ENCODE results near the gene CDH13. TPM values are rescaled to one million over a fixed set of nuclear protein-coding genes. Genes with fewer than 3 reads are reported as not detected.

The CDH13 gene
- total and polyA plus RNA-seq, 2 donors (not counting 1 experiment from before 2014, with no cell fraction given) = 27.6 to 96.7 TPM

GRCh38 chr16:82720414-82720813 lies 93.6 kb downstream of the CDH13 start:
- TF ChIP-seq EZH2 (IDR thresholded peaks at IDR 0.05; ENCODE audit: low read length, missing control alignments) = no peak
- TF ChIP-seq, protein P1, sequence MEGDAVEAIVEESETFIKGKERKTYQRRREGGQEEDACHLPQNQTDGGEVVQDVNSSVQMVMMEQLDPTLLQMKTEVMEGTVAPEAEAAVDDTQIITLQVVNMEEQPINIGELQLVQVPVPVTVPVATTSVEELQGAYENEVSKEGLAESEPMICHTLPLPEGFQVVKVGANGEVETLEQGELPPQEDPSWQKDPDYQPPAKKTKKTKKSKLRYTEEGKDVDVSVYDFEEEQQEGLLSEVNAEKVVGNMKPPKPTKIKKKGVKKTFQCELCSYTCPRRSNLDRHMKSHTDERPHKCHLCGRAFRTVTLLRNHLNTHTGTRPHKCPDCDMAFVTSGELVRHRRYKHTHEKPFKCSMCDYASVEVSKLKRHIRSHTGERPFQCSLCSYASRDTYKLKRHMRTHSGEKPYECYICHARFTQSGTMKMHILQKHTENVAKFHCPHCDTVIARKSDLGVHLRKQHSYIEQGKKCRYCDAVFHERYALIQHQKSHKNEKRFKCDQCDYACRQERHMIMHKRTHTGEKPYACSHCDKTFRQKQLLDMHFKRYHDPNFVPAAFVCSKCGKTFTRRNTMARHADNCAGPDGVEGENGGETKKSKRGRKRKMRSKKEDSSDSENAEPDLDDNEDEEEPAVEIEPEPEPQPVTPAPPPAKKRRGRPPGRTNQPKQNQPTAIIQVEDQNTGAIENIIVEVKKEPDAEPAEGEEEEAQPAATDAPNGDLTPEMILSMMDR (conservative IDR thresholded peaks at IDR 0.05 in 1 of 2, IDR thresholded peaks at IDR 0.05 in 1 of 2; ENCODE audit: low read depth in 1 of 2, low read length in 2 of 2) = no peak
- Histone ChIP-seq H3K9me3 (ENCODE audit: control insufficient read depth, insufficient read depth, low read depth, low read length) (no peaks in the 10 kb centered on the region), H3K4me1 (ENCODE audit: control insufficient read depth, extremely low read depth, insufficient read depth, low read length) (no peaks in the 10 kb centered on the region), H3K9ac (ENCODE audit: insufficient read depth, low read length) (no peak overlapping the region), H3K27ac (ENCODE audit: insufficient read depth, low read length) (no peak overlapping the region), H4K20me1 (ENCODE audit: control insufficient read depth, extremely low read depth, insufficient read depth, low read length) (no peaks in the 10 kb centered on the region), H3K79me2 (ENCODE audit: control insufficient read depth, insufficient read depth, low read length) (no peaks in the 10 kb centered on the region), H3K4me2 (ENCODE audit: extremely low read depth, insufficient read depth, low read length) (no peak overlapping the region), H3K36me3 (ENCODE audit: control insufficient read depth, insufficient read depth, low read length) (no peaks in the 10 kb centered on the region), H2AFZ (ENCODE audit: low read length) (no peak overlapping the region), H3K27me3 (ENCODE audit: control insufficient read depth, insufficient read depth, low read length) (no peaks in the 10 kb centered on the region), H3K4me3 (replicated peaks in 1 of 4; ENCODE audit: control extremely low read depth in 1 of 4, insufficient read depth in 1 of 4, low read depth in 3 of 4, low read length in 4 of 4) (no peak overlapping the region)
- no peak for DNase-seq (ENCODE audit: low read depth in 2 of 2)

DNA sequence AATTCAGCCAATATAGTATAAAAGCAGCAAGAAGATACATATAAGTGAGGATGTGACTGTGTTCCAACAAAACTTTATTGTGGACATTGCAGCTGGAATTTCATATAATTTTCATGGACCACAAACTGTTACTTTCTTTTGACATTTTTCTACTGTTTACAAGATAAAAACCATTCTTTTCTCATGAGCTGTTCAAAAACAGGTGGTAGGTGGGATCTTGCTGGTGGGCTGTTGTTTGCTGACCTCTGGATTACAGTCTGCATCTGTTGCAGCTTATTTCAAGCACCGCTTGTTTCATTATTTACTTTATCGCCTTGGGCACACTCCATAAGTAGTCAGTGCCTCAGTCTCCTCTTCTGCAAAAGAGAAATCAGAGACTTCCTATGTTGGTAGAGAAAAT lies 99.5 kb downstream of the CDH13 start:
- Histone ChIP-seq H3K4me3 (replicated peaks in 1 of 4; ENCODE audit: control extremely low read depth in 1 of 4, insufficient read depth in 1 of 4, low read depth in 3 of 4, low read length in 4 of 4) (no peak overlapping the region), H3K4me2 (ENCODE audit: extremely low read depth, insufficient read depth, low read length) (no peak overlapping the region), H3K4me1 (ENCODE audit: control insufficient read depth, extremely low read depth, insufficient read depth, low read length) (no peaks in the 10 kb centered on the region), H4K20me1 (ENCODE audit: control insufficient read depth, extremely low read depth, insufficient read depth, low read length) (no peaks in the 10 kb centered on the region), H3K9me3 (ENCODE audit: control insufficient read depth, insufficient read depth, low read depth, low read length) (no peaks in the 10 kb centered on the region), H3K9ac (ENCODE audit: insufficient read depth, low read length) (no peak overlapping the region), H3K79me2 (ENCODE audit: control insufficient read depth, insufficient read depth, low read length) (no peaks in the 10 kb centered on the region), H3K27ac (ENCODE audit: insufficient read depth, low read length) (no peak overlapping the region), H2AFZ (ENCODE audit: low read length) (no peak overlapping the region), H3K36me3 (ENCODE audit: control insufficient read depth, insufficient read depth, low read length) (no peaks in the 10 kb centered on the region), H3K27me3 (ENCODE audit: control insufficient read depth, insufficient read depth, low read length) (no peaks in the 10 kb centered on the region)
- DNase-seq (ENCODE audit: low read depth in 2 of 2) = no peak
- TF ChIP-seq EZH2 (IDR thresholded peaks at IDR 0.05; ENCODE audit: low read length, missing control alignments) = no peak
- TF ChIP-seq, protein P1 (conservative IDR thresholded peaks at IDR 0.05 in 1 of 2, IDR thresholded peaks at IDR 0.05 in 1 of 2; ENCODE audit: low read depth in 1 of 2, low read length in 2 of 2) = no peak

- no peaks in the 10 kb centered on the region for H3K36me3 ChIP-seq (ENCODE audit: control insufficient read depth, insufficient read depth, low read length)
- no peaks in the 10 kb centered on the region for H3K27me3 ChIP-seq (ENCODE audit: control insufficient read depth, insufficient read depth, low read length)
- TF ChIP-seq, protein P1 (conservative IDR thresholded peaks at IDR 0.05 in 1 of 2, IDR thresholded peaks at IDR 0.05 in 1 of 2; ENCODE audit: low read depth in 1 of 2, low read length in 2 of 2) = no peak
- no peak for TF ChIP-seq EZH2 (IDR thresholded peaks at IDR 0.05; ENCODE audit: low read length, missing control alignments)
- H2AFZ ChIP-seq (ENCODE audit: low read length) = no peak overlapping the region
- H3K4me1 ChIP-seq (ENCODE audit: control insufficient read depth, extremely low read depth, insufficient read depth, low read length) = no peaks in the 10 kb centered on the region
- DNase-seq (ENCODE audit: low read depth in 2 of 2) = no peak
- no peak overlapping the region for H3K4me3 ChIP-seq (replicated peaks in 1 of 4; ENCODE audit: control extremely low read depth in 1 of 4, insufficient read depth in 1 of 4, low read depth in 3 of 4, low read length in 4 of 4)
- H3K79me2 ChIP-seq (ENCODE audit: control insufficient read depth, insufficient read depth, low read length) = no peaks in the 10 kb centered on the region
- no peak overlapping the region for H3K4me2 ChIP-seq (ENCODE audit: extremely low read depth, insufficient read depth, low read length)
- H3K9me3 ChIP-seq (ENCODE audit: control insufficient read depth, insufficient read depth, low read depth, low read length) = no peaks in the 10 kb centered on the region
- H3K27ac ChIP-seq (ENCODE audit: insufficient read depth, low read length) = no peak overlapping the region
- H4K20me1 ChIP-seq (ENCODE audit: control insufficient read depth, extremely low read depth, insufficient read depth, low read length) = no peaks in the 10 kb centered on the region
- no peak overlapping the region for H3K9ac ChIP-seq (ENCODE audit: insufficient read depth, low read length)
These were observed 102.1 kb downstream of the CDH13 start for GRCh38 chr16:82728901-82729300.

All from fibroblast of lung (primary cell).